NCI-H524 (cell line): ENCODE measurements around the gene PCDHB5.
A peak's percentile ranks its signal among the peaks of the same experiment; 100 is the strongest.
"Not testable (repeated sequence)": the region's sequence is repeated elsewhere in the genome, so short reads cannot be mapped to it uniquely, and the experiment has no call there.

ENCODE experiments used
- DNase-seq, 2 experiments: peaks; one replicate each; lab custom pipeline; 2025; lab: John Stamatoyannopoulos, UW

The PCDHB5 gene

GRCh38 chr5:141152096-141152495 lies 17.1 kb downstream of the PCDHB5 start:
- not testable (repeated sequence) for DNase-seq

GRCh38 chr5:141155540-141156374 lies 20.8 kb downstream of the PCDHB5 start:
- DNase-seq, result peak in 1 of 2 experiments; percentile 2

- not testable (repeated sequence) for DNase-seq
These were observed 22.4 kb downstream of the PCDHB5 start for GRCh38 chr5:141157356-141157755.

GRCh38 chr5:141157901-141158300 lies 22.9 kb downstream of the PCDHB5 start:
- not testable (repeated sequence) for DNase-seq

- peak; percentile 5 to 19 for DNase-seq
These were observed 37.6 kb downstream of the PCDHB5 start, which contains the start of gene PCDHB7 for GRCh38 chr5:141172381-141173204. Gene PCDHB7, plus strand, starts transcription at chr5:141172644. Its CDS starts 192 bp downstream, at chr5:141172836.

GRCh38 chr5:141174291-141175104 lies 39.5 kb downstream of the PCDHB5 start:
- not testable (repeated sequence) for DNase-seq

GRCh38 chr5:141175933-141176332 lies 40.9 kb downstream of the PCDHB5 start:
- DNase-seq, result no peak

GRCh38 chr5:141177577-141178191 lies 42.7 kb downstream of the PCDHB5 start, which contains the start of gene PCDHB8:
Gene PCDHB8, plus strand, starts transcription at chr5:141177790. Its CDS starts 245 bp downstream, at chr5:141178035.
- DNase-seq, result peak in 1 of 2 experiments; percentile 4

GRCh38 chr5:141179371-141179770 lies 44.4 kb downstream of the PCDHB5 start:
- not testable (repeated sequence) for DNase-seq

GRCh38 chr5:141179876-141180275 lies 44.9 kb downstream of the PCDHB5 start:
- DNase-seq, result not testable (repeated sequence)

- no peak for DNase-seq
These were observed 45.3 kb downstream of the PCDHB5 start for GRCh38 chr5:141180313-141180712.

GRCh38 chr5:141182248-141182647 lies 47.2 kb downstream of the PCDHB5 start, which contains the start of gene PCDHB16:
Gene PCDHB16, plus strand, starts transcription at chr5:141182387. Its CDS starts 173 bp downstream, at chr5:141182560.
- peak in 1 of 2 experiments; percentile 23 for DNase-seq

GRCh38 chr5:141184117-141184855 lies 49.3 kb downstream of the PCDHB5 start:
- not testable (repeated sequence) for DNase-seq

- peak; percentile 71 to 81 for DNase-seq
These were observed 52.0 kb downstream of the PCDHB5 start, which contains the start of gene PCDHB9 for GRCh38 chr5:141186897-141187512. Gene PCDHB9, plus strand, starts transcription at chr5:141187161. Its CDS starts 158 bp downstream, at chr5:141187319.
